Lower leg skin (tissue), 3 donors: ENCODE measurements around the gene PLPPR1.

ENCODE experiments used
- POLR2A ChIP-seq, 2 donors: fragments of 450-650 bp; IDR thresholded peaks; one replicate each; pipeline ENCODE4 v1.6.1; 2016 to 2017; ENCODE audit warnings: antibody characterized with exemption in 2 of 2, mild to moderate bottlenecking in 1 of 2, moderate library complexity in 1 of 2
- TF ChIP-seq, protein P1 (sequence below), 3 donors: fragments of 450-650 bp; IDR thresholded peaks; one replicate each; pipeline ENCODE4 v1.5.1; 2016; ENCODE audit warnings: antibody characterized with exemption in 3 of 3, mild to moderate bottlenecking in 3 of 3, moderate library complexity in 2 of 3

DNA sequence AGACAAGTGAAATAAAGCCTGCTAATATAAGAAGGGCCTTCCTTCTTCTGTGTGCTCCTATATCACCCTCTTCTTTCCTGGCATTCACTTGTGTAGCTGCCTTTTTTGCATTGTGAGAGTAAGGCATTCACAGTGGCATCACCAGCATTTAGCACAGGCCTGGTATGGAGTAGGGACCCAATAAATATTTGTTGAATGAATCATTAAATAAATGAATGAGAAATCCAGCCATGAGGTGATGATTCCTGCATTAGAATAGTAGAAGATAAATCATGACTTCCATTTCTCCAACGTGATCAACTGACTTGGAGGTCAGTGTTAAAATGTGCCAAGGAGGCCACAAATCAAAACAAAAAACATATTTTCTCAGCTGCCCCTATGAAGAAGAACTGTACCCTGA, 3.9 kb downstream of the PLPPR1 start:
- TF ChIP-seq, protein P1, sequence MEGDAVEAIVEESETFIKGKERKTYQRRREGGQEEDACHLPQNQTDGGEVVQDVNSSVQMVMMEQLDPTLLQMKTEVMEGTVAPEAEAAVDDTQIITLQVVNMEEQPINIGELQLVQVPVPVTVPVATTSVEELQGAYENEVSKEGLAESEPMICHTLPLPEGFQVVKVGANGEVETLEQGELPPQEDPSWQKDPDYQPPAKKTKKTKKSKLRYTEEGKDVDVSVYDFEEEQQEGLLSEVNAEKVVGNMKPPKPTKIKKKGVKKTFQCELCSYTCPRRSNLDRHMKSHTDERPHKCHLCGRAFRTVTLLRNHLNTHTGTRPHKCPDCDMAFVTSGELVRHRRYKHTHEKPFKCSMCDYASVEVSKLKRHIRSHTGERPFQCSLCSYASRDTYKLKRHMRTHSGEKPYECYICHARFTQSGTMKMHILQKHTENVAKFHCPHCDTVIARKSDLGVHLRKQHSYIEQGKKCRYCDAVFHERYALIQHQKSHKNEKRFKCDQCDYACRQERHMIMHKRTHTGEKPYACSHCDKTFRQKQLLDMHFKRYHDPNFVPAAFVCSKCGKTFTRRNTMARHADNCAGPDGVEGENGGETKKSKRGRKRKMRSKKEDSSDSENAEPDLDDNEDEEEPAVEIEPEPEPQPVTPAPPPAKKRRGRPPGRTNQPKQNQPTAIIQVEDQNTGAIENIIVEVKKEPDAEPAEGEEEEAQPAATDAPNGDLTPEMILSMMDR (IDR thresholded peaks at IDR 0.05) = no peak
- TF ChIP-seq POLR2A (IDR thresholded peaks at IDR 0.05) = no peak
